Activated naive CD8-positive, alpha-beta T cell (primary cell): ENCODE measurements around the gene MARS1.

Experiments used
- H3K27ac Mint-ChIP-seq: one replicate; pipeline ENCODE4 v1.8.0; 2021; ENCODE audit warnings: mixed read lengths
- H3K27me3 Mint-ChIP-seq: one replicate; pipeline ENCODE4 v1.8.0; 2021; ENCODE audit warnings: mixed read lengths
- H3K36me3 Mint-ChIP-seq: one replicate; pipeline ENCODE4 v1.8.0; 2021; ENCODE audit warnings: mixed read lengths
- H3K4me1 Mint-ChIP-seq: one replicate; pipeline ENCODE4 v1.8.0; 2021; ENCODE audit warnings: low read depth, mixed read lengths
- H3K4me3 Mint-ChIP-seq: one replicate; pipeline ENCODE4 v1.8.0; 2021; ENCODE audit warnings: mild to moderate bottlenecking, mixed read lengths
- H3K9me3 Mint-ChIP-seq: one replicate; pipeline ENCODE4 v1.8.0; 2021; ENCODE audit warnings: low read depth, mixed read lengths

The MARS1 gene

DNA sequence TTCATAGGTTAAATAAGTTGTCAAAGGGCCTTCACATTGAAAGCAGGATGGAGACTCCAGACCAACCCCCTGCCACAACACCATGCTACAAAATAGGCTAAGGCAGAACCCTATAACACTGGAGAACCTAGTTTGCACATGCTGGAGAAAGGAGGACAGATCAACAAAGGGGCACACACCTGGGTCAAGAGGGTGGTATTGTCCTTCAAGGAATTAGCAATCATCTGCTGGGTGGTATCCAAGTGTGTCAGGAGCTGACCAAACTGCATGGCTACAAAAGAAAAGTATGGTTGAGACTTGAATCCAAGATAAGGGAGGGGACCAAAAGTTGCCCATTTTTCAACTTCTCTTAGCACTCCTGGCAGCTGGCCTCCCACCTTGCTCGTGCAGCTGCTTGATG is 44.0 kb downstream of the MARS1 start:
- no peaks in the 10 kb centered on the region for H3K9me3 Mint-ChIP-seq
- H3K4me1 Mint-ChIP-seq: peaks cover 1% of the 10 kb centered on the region
- no peaks in the 10 kb centered on the region for H3K36me3 Mint-ChIP-seq
- no peaks in the 10 kb centered on the region for H3K27me3 Mint-ChIP-seq
- H3K4me3 Mint-ChIP-seq: no peak overlapping the region
- no peak overlapping the region for H3K27ac Mint-ChIP-seq

DNA sequence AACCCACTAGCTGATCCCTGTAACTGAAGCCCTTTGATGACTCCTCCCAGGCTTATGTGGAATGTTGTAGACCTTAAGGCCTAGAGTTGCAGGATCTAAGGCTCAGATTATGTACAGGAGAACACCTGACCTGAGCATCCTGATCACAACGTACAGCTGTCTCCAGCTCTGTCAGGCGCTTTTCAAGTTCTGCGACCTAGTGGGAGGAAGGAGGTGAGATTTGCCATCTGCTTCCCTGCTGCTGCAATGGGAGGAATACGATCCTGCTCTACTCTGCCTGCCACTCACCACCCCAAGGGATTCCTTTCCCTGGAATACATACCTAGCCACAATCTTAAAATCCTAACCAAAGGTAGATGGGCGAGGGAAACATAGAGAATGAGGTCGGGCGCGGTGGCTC is 45.2 kb downstream of the MARS1 start:
- Mint-ChIP-seq H3K4me3 (no peak overlapping the region), H3K36me3 (peaks cover 2% of the 10 kb centered on the region), H3K27ac (no peak overlapping the region), H3K27me3 (no peaks in the 10 kb centered on the region), H3K4me1 (no peaks in the 10 kb centered on the region), H3K9me3 (no peaks in the 10 kb centered on the region)

DNA sequence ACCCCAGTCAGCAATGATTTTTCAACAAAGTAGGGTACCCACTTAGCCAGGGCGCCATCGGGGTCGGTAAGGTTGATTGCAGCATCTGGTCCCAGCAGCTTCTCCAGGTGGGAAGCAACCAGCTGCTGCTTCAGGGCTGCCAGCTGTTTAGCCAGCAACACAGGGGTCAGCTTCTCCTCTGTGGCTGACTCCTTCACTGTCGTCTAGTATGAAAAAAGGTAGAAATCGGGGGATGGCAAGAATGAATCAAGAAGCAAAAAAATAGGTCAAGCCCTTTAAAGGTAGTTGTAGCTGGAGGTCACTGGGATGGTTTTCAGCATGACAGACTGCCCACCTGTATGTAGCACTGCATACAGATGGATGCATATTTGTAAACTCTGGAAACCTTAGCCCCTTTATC is 46.4 kb downstream of the MARS1 start:
- H3K36me3 Mint-ChIP-seq: peaks cover 5% of the 10 kb centered on the region
- H3K4me3 Mint-ChIP-seq: no peak overlapping the region
- no peaks in the 10 kb centered on the region for H3K4me1 Mint-ChIP-seq
- H3K27me3 Mint-ChIP-seq: no peaks in the 10 kb centered on the region
- no peak overlapping the region for H3K27ac Mint-ChIP-seq
- no peaks in the 10 kb centered on the region for H3K9me3 Mint-ChIP-seq

DNA sequence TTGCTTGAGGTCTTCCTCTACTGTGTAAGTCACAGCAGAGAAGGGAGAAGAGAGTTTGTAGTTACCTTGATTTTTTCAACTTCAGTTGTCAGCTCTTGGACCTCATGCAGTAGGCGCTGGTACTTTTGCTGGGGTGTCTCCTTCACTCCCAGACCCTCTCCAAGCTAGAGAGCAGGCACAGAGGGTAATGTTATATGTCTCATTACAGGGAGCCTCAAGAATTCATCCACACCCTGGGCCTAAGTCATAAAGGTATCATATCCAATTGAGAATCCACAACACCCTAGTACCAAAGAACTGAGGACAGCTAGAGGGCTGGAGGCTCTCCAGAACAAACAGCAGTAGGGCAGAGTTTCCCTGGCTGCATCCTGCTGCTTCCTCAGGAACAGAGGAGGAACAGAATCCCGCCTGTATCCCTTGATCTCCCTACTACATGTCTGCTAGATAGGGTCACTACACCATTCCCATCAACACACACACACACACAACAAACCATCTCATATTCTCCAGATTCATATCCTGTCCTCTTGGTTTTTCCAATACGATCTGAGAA is 47.2 kb downstream of the MARS1 start:
- Mint-ChIP-seq H3K27me3 (no peaks in the 10 kb centered on the region), H3K4me3 (no peak overlapping the region), H3K36me3 (peaks cover 5% of the 10 kb centered on the region), H3K27ac (no peak overlapping the region), H3K4me1 (no peaks in the 10 kb centered on the region), H3K9me3 (no peaks in the 10 kb centered on the region)

DNA sequence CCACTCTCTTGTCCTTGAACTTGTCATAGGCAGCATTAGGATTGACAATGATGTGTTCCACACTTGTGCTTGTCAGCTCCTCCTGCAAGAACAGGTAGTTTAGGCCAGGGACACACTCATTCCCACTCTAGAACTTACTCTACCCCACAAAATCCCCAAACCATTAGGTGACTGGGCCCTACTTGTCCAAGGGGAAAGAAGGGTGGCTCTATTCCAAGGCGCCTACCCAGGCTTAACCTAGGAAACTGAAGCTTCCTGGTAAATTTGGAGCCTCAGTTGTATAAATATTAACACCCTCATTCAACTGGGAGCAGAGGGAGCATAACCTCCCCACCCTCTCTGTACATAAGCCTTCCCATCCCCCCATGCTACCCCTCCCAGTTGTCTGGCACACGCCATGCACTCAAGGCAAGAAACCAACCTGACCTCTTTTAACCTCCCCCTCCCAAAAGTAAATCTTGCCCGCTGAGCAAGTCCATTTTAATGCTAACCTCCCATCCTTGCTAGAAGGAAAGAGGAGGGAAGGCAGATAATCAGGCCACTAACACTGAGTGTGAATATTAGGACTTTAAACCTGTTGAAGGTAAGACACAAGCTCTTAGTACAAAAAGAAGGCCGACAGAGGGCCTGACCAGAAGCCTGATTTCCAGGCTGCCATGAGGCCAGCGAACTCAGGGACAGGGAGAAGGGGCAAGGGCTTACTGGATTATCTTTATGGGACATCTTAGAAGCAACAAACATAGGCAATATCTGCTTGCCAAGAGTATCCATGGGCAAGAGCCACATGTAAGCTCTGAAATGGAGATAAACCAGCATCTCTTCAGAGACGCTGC is 48.1 kb downstream of the MARS1 start:
- Mint-ChIP-seq H3K4me1 (no peaks in the 10 kb centered on the region), H3K4me3 (no peak overlapping the region), H3K27ac (peak overlapping the region; percentile 29), H3K27me3 (no peaks in the 10 kb centered on the region), H3K36me3 (peaks cover 5% of the 10 kb centered on the region), H3K9me3 (no peaks in the 10 kb centered on the region)

DNA sequence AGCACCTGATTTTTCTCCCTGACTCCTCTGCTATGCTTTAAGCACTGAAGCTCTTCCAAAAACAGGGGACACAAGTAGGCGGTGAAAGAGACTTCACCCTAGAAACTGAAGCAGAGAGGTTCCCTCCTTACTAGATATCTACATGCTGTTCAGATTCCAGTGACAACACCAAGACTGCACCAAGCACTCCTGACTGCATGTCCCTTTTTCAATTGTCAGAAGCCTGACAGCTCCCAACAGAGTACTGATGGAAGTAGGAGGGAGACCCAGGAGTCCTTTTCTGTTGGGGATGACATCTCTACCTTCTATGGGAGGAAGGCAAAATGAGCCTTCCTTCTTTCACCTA is 48.7 kb downstream of the MARS1 start:
- Mint-ChIP-seq H3K4me1 (no peaks in the 10 kb centered on the region), H3K27ac (no peak overlapping the region), H3K36me3 (peaks cover 5% of the 10 kb centered on the region), H3K9me3 (no peaks in the 10 kb centered on the region), H3K27me3 (no peaks in the 10 kb centered on the region), H3K4me3 (no peak overlapping the region)

DNA sequence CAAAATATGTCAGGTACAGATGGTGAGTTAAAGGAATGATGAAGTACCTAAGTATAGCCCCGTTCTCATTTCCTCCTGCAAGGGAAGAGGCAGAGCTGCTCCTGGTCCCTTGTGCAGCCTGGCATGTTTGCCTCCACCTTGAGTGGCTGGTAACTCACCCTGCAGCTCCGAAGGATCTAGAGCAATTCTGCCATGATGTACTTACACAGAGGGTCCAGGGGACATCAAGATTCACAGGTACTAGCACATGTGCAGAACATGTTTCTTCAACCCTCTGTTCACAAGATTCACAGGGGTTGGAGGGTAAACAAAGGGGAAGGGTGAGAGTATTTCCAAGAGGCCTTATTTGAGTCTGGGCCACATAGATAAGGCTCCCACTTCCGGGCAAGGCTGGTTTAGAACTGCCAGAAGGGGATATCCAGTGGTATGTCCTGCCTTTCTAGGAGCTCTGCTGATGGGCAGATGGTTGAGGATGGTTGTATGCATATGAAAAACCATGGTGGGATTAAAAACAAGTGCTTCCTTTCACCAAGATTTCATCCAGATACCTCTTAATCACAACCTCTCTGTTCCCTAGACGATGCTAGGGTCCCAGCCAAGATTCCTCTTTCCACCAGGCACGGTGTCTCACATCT is 51.4 kb downstream of the MARS1 start:
- H3K36me3 Mint-ChIP-seq: peaks cover 5% of the 10 kb centered on the region
- peaks cover 9% of the 10 kb centered on the region for H3K4me1 Mint-ChIP-seq

DNA sequence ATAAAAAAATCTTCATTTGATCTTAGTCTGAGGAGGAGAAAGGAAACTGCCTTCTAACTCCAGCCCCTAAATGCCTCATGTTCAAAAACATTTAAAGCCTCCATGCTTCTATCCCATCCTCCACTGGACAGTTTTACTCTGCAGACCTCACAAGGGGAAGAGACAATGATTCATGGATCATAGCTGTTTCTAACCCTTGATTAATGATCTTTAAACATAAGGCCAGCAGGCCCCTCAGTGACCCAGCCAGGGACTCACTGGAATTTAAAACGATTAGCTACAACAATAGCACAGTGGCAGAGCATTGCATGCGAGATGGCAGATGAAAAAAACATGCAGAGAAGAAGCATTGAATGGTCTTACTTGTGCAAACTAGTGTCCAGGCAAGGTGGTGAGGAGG is 53.1 kb downstream of the MARS1 start:
- no peak overlapping the region for H3K27ac Mint-ChIP-seq
- H3K9me3 Mint-ChIP-seq: no peaks in the 10 kb centered on the region
- peaks cover 6% of the 10 kb centered on the region for H3K36me3 Mint-ChIP-seq
- no peak overlapping the region for H3K4me3 Mint-ChIP-seq
- H3K27me3 Mint-ChIP-seq: no peaks in the 10 kb centered on the region
- H3K4me1 Mint-ChIP-seq: peaks cover 21% of the 10 kb centered on the region

More for the DNA sequence above, 51.4 kb downstream of the MARS1 start:
- H3K27me3 Mint-ChIP-seq: no peaks in the 10 kb centered on the region
- no peaks in the 10 kb centered on the region for H3K9me3 Mint-ChIP-seq
- H3K27ac Mint-ChIP-seq: no peak overlapping the region
- no peak overlapping the region for H3K4me3 Mint-ChIP-seq

DNA sequence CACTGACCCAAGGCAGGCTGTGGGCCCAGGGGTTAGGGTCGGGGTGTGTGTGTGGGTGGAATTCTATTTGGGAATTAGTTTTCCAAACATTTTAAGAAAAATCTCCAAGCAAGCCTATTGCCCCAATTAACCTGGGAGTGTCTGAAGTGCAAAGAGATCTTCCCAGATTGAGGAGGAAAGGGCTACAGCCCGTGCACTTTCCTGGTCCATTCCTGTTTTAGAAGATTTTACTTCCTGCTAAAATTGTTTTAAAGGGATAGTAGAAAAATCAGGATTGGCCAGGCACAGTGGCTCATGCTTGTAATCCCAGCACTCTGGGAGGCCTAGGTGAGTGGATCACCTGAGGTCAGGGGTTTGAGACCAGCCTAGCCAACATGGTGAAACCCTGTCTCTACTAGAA is 53.8 kb downstream of the MARS1 start:
- no peak overlapping the region for H3K4me3 Mint-ChIP-seq
- no peak overlapping the region for H3K27ac Mint-ChIP-seq
- no peaks in the 10 kb centered on the region for H3K9me3 Mint-ChIP-seq
- H3K4me1 Mint-ChIP-seq: peaks cover 25% of the 10 kb centered on the region
- H3K36me3 Mint-ChIP-seq: peaks cover 6% of the 10 kb centered on the region
- H3K27me3 Mint-ChIP-seq: no peaks in the 10 kb centered on the region

DNA sequence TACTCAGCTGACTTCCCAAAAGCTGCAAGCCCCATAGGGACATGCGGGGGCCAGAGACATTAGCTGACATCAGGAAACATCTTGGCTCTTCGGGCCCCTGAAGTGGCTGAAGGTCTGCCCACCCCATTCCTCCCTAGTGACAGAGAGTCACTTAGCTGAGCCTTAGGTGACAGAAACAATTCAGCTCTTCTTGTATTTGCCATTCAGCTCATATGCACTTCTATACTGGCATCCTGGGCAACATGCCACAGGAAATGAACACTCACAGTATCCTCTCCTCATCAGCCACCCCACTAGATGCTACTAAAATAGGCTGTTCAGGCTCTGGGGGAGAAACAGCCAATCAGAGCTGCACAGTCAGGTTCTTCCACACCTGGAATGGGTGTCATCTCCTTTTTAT is 55.7 kb downstream of the MARS1 start:
- Mint-ChIP-seq H3K4me1 (peaks cover 33% of the 10 kb centered on the region), H3K27ac (peak overlapping the region; percentile 22), H3K4me3 (no peak overlapping the region), H3K27me3 (no peaks in the 10 kb centered on the region), H3K9me3 (no peaks in the 10 kb centered on the region), H3K36me3 (peaks cover 4% of the 10 kb centered on the region)

DNA sequence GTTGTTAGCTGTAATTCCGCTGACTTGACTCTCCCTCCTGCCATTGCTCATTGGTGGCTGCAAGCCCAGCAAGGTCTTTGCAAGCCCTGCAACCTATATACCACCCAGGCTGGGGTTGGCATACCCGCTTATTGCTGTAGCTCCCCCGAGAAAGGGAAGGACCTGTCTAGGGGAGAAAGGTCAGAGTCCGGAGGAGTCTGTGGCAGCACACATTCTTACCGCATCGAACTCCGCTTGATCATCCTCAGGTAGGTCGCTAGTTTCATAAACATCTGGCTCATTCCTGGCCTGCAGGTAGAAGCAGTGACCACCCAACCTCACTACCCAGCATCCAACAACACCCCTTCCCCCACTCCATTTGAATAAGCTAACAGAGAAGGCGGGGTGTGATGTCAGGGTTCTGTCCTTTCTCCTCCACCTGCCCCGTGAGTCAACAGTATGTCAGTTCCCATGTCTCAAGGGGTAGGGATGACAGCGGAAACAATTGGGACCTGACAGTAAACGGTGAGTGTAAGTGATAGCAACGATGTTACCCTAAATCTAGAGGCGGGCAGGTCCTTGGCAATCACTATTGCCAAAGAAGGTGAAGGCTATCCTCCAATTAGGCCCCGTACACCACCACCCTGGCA is 58.1 kb downstream of the MARS1 start:
- Mint-ChIP-seq H3K4me1 (peaks cover 43% of the 10 kb centered on the region), H3K36me3 (peaks cover 2% of the 10 kb centered on the region)

DNA sequence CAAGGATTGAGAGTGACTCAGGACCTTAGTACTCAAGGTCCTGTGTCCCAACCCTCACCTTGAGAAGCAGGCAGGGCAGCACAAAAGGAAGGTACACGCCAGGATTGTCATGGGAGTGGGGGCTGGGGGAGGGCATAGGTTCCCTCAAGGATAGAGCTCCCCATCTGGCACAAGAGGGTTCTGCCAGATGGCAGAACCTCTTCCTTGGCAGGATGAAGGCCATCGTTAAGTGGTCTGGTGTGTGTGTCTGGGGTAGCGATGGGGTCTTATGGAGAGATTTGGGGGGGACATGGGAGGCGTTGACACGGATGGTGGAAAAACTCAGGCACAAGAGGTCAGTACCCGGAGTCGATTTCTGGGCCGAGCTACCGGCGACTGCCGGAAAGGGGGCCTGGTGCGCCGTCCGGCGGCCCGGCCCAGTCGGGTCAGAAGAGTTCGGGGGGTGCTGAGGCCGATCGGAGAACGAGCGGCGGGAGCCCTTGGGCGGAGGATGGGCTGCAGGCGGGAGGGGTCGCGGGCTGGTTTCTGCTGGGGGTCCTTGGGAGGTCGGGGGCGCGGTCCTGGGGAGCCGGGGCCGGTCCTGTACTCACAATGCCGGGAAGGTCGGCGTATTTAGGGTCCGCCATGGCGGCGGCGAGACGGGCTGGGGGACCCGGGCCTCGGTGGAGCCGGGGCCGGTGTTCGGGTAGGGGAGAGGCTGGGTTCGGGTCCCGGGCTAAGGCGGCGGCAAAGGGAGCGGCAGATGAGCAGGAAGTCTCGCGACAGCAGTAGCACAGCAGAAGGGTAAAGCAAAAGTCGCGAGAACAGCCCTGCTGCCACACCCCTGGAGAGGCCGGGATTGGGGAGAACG is 58.8 kb downstream of the MARS1 start, which contains the start of gene DCTN2:
Gene DCTN2, minus strand, starts transcription at position 755 of the 850 bp plus-strand sequence. Its CDS starts 129 bp downstream, at position 626.
- Mint-ChIP-seq H3K4me3 (peak within 1 kb of the TSS; percentile 98), H3K27ac (peak within 1 kb of the TSS; percentile 97), H3K36me3 (peaks cover 2% of the 10 kb centered on the region), H3K4me1 (peaks cover 44% of the 10 kb centered on the region), H3K9me3 (no peaks in the 10 kb centered on the region), H3K27me3 (no peaks in the 10 kb centered on the region)

More for the DNA sequence above, 58.1 kb downstream of the MARS1 start:
- no peaks in the 10 kb centered on the region for H3K27me3 Mint-ChIP-seq
- H3K9me3 Mint-ChIP-seq: no peaks in the 10 kb centered on the region
- peak overlapping the region; percentile 97 for H3K27ac Mint-ChIP-seq
- peak overlapping the region; percentile 98 for H3K4me3 Mint-ChIP-seq

DNA sequence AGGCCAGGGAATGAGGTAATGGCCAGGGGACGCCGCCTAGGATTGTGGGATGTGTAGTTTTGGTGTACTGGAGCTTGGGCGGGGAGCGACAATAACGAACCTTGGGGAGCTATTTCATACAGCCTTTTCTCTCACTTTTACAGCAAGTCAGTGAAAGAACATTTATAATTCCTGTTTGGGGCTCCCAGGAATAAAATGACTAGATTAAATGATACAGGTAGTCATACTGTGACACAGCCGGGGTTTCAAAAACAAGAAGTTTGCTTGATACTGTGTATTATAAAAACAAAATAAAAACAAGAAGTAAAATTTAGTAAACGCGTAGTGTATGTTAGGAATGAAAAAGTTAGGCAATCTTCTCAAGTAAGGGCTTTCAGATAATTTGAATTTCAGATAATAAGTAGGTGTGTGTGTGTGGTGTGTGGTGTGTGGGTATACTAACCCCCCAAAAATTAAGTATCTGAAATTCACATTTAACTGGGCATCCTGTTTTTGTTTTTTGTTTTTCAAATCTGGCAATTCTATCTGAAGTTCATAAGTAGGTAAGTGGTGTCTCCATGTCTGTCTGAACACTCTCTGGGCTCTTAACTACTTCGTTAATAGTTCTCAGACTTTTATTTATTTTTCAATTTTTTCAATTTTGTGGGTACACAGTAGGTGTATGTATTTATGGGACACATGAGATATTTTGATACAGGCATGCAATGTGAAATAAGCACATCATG is 59.6 kb downstream of the MARS1 start:
- no peaks in the 10 kb centered on the region for H3K27me3 Mint-ChIP-seq
- peak overlapping the region; percentile 97 for H3K27ac Mint-ChIP-seq
- H3K4me1 Mint-ChIP-seq: peaks cover 44% of the 10 kb centered on the region
- H3K9me3 Mint-ChIP-seq: no peaks in the 10 kb centered on the region
- H3K36me3 Mint-ChIP-seq: peaks cover 2% of the 10 kb centered on the region
- H3K4me3 Mint-ChIP-seq: peak overlapping the region; percentile 98

DNA sequence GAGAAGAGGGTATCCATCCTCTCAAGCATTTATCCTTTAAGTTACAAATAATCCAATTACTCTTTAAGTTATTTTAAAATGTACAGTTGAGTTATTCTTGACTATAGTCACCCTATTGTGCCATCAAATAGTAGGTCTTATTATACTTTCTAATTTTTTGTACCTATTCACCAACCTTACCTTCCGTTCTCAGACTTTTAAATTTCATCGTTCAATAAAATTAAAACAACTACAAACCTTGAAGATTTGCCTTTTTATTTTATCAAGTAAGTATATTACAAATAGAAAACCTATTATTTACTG is 60.1 kb downstream of the MARS1 start:
- peak overlapping the region; percentile 98 for H3K4me3 Mint-ChIP-seq
- H3K36me3 Mint-ChIP-seq: peaks cover 2% of the 10 kb centered on the region
- H3K27me3 Mint-ChIP-seq: no peaks in the 10 kb centered on the region
- H3K9me3 Mint-ChIP-seq: no peaks in the 10 kb centered on the region
- no peak overlapping the region for H3K27ac Mint-ChIP-seq
- peaks cover 44% of the 10 kb centered on the region for H3K4me1 Mint-ChIP-seq
